AG04449 (cell line): Measurements from ENCODE around the gene NPM3.

Experiments
- CTCF ChIA-PET: fragments of 350-600 bp; formaldehyde crosslinking; extraction: SDS; loops from one replicate; lab custom pipeline; 2021; ENCODE audit warnings: antibody characterized with exemption; lab: Yijun Ruan, JAX
- POLR2A ChIA-PET: fragments of 400-600, 350-600 bp; formaldehyde crosslinking; extraction: SDS; loops from one replicate; lab custom pipeline; 2020; ENCODE audit warnings: antibody characterized with exemption, inconsistent platforms; lab: Yijun Ruan, JAX
- DNase-seq: peaks from one replicate; pipeline ENCODE4 v3.0.0-alpha.2; 2010; ENCODE audit warnings: low read depth, low spot score
- H3K4me3 ChIP-seq: 2 replicates; pipeline ENCODE4 v1.5.1; 2011; ENCODE audit warnings: low read depth, mild to moderate bottlenecking, control low read depth, low read length
- TF ChIP-seq, protein P1 (sequence below): IDR thresholded peaks from one replicate; pipeline ENCODE4 v1.5.1; 2011; ENCODE audit warnings: mild to moderate bottlenecking, moderate library complexity, low read length, control low read depth, inconsistent platforms; ENCODE audit not compliant: insufficient read depth; ENCODE audit errors: missing control alignments

NPM3 gene

DNA sequence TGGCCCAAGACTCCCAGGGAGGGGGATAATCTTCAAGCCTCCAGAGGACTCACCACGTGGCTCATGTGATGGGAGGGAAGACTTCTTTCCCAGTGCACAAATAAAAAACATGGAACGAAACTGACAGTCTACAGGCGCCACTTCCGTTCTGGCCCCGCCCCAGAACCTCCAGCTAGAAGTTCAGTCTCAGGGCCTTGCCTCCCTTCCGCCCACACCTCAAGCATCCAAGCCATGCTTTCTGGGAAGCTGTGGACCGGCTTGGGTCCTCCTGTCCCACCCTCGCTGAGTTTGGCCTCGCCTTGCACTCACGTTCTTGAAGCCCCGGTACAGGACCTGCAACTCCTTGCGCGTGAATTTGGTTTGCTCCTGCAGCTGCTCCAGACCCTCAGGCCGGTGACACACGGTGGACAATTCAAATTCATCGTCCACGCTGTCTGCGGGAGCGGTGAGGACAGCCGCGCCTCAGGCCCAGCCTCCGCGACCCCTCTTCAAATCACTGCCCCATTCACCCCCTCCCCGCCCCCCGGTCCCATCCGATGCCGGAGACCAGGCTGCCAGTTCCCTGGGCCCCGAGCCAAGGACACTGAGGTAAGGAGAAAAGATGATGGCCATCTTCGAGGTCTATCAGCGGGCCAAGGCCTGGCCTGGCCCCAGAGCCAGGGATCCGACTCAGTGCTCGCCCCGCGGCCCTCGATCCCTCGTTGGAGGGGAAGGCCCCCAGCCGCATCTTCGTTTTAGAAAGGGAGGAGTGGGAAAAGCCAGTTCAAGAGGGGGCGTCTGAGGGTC is 45.7 kb upstream of the NPM3 start:
- ChIA-PET POLR2A (no interaction called here), CTCF (interaction anchor here (1.0 to 2.7 kb wide), 5 partner anchors 10 to 244 kb away, joined by 3 to 12 read pairs (median 7); no protein-coding TSS in a partner anchor)
- TF ChIP-seq, protein P1, sequence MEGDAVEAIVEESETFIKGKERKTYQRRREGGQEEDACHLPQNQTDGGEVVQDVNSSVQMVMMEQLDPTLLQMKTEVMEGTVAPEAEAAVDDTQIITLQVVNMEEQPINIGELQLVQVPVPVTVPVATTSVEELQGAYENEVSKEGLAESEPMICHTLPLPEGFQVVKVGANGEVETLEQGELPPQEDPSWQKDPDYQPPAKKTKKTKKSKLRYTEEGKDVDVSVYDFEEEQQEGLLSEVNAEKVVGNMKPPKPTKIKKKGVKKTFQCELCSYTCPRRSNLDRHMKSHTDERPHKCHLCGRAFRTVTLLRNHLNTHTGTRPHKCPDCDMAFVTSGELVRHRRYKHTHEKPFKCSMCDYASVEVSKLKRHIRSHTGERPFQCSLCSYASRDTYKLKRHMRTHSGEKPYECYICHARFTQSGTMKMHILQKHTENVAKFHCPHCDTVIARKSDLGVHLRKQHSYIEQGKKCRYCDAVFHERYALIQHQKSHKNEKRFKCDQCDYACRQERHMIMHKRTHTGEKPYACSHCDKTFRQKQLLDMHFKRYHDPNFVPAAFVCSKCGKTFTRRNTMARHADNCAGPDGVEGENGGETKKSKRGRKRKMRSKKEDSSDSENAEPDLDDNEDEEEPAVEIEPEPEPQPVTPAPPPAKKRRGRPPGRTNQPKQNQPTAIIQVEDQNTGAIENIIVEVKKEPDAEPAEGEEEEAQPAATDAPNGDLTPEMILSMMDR = no peak
- no peak for DNase-seq
- no peak overlapping the region for H3K4me3 ChIP-seq

DNA sequence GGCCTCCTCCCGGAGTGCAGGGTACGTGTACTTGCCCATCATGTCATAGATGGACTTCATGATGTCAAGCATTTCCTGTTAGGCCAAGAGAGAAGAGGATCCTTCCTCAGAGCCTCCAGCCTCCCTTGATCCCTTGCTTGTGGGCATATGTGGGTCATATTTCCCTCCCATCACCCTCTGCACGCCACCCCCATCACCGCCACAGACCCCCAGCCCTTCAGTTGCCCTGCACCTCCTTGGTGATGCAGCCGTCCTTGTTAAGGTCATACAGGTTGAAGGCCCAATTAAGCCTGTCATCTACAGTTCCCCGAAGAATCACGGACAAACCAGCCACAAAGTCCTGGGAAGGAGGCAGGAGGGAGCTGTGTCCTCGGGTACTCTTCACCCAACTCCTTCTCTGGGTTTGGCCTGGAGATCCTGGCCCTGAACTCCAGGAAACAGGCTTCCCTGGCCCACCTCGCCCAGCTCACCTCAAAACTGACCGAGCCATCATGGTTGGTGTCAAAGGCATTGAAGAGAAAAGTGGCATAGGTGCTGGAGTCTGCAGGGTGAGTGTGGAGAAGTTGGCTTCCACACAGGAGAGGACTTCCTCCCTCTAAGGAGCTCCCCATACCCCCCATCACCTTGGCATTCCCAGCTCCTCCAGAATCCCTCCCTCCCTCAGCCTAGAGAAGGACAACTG is 44.8 kb upstream of the NPM3 start:
- no peak overlapping the region for H3K4me3 ChIP-seq
- CTCF ChIA-PET = interaction anchor here (1.0 to 4.2 kb wide), 6 partner anchors 9 to 245 kb away, joined by 3 to 30 read pairs (median 9); no protein-coding TSS in a partner anchor
- TF ChIP-seq, protein P1 = no peak
- POLR2A ChIA-PET = interaction anchor here (1.4 kb wide), 1 partner anchor 10 kb away, joined by 6 read pairs; the partner anchor contains the start of gene OGA
- DNase-seq = no peak

- no peak overlapping the region for H3K4me3 ChIP-seq
- TF ChIP-seq, protein P1 = no peak
- no peak for DNase-seq
- ChIA-PET POLR2A (interaction anchor here (1.4 kb wide), 1 partner anchor 9 kb away, joined by 6 read pairs; the partner anchor contains the start of gene OGA), CTCF (interaction anchor here (1.7 to 4.2 kb wide), 5 partner anchors 10 to 246 kb away, joined by 5 to 30 read pairs (median 11); no protein-coding TSS in a partner anchor)
Observed at GRCh38 chr10:101826852-101827434, 43.7 kb upstream of the NPM3 start.

- DNase-seq = no peak
- no peak overlapping the region for H3K4me3 ChIP-seq
- TF ChIP-seq, protein P1 = no peak
- POLR2A ChIA-PET = no interaction called here
- CTCF ChIA-PET = interaction anchor here (1.7 to 4.2 kb wide), 2 partner anchors 12 to 16 kb away, joined by 5 to 30 read pairs; no protein-coding TSS in a partner anchor
Observed at GRCh38 chr10:101824736-101825135, 41.5 kb upstream of the NPM3 start.

DNA sequence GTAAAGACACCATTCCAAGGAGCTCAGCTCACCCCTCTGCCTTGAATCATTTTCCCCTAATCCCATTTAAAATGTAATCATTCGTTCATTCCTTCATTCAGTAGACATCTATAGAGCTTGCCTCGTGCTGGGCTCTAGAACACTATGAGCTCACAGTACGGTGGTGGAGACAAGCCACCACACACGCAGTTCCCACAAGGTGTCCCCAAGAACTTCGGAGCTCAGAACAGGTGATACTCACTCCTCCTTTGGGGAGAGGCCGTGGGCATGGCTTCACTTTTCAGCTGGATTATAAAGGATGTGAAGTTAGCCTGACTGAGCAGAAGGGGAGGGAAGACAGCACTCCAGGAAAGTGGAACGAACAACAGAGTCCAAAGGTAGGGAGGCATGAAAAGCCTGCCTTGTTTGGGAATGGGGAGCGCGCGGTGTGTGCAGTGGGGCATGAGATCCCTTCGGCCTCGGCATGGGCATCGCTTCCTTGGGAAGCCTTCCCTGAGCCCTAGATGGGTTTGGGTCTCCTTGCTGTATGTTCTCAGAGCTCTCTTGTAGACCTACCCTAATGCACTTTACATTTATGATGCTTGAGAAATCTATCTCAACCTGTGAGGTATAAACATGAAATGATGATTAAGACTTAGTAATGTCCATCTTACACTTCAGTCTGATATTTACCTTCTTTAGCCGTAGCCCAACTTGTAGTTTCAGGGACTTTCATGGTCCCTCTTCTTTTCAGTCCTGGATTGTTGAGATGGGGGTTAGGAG is 35.8 kb upstream of the NPM3 start:
- no peak for DNase-seq
- ChIA-PET POLR2A (interaction anchor here (0.8 to 1.3 kb wide), 6 partner anchors 12 to 244 kb away, joined by 3 to 7 read pairs (median 3); partner anchors contain the start of gene NPM3), CTCF (interaction anchor here (0.6 to 2.4 kb wide), 9 partner anchors 9 to 67 kb away, joined by 3 to 12 read pairs (median 4); no protein-coding TSS in a partner anchor)
- TF ChIP-seq, protein P1 = no peak
- H3K4me3 ChIP-seq = peak overlapping the region; percentile 48
